C4-2B (cell line): ENCODE measurements around the gene SLC28A1.

Experiments used
- H3K27ac ChIP-seq: fragments of 450-650 bp; 2 replicates; pipeline ENCODE4 v1.5.1; 2017
- CTCF ChIP-seq: fragments of 450-650 bp; conservative IDR thresholded peaks from 2 replicates; pipeline ENCODE4 v1.5.1; 2017; ENCODE audit warnings: mild to moderate bottlenecking
- ZFX ChIP-seq: fragments of 450-650 bp; IDR thresholded peaks from 2 replicates; pipeline ENCODE4 v1.6.1; 2017

SLC28A1 gene

GRCh38 chr15:84904419-84904818 is 20.0 kb downstream of the SLC28A1 start:
- TF ChIP-seq ZFX (no peak), CTCF (no peak)

GRCh38 chr15:84905016-84905916 is 20.8 kb downstream of the SLC28A1 start:
- H3K27ac ChIP-seq = no peak overlapping the region
- no peak for TF ChIP-seq CTCF
- no peak for TF ChIP-seq ZFX

More at GRCh38 chr15:84904419-84904818, 20.0 kb downstream of the SLC28A1 start:
- H3K27ac ChIP-seq = no peak overlapping the region

- TF ChIP-seq CTCF = no peak
- no peak for TF ChIP-seq ZFX
These were observed 23.3 kb downstream of the SLC28A1 start for GRCh38 chr15:84907731-84908130.

GRCh38 chr15:84908564-84908963 is 24.1 kb downstream of the SLC28A1 start:
- H3K27ac ChIP-seq = no peak overlapping the region
- no peak for TF ChIP-seq CTCF
- no peak for TF ChIP-seq ZFX

More at GRCh38 chr15:84907731-84908130, 23.3 kb downstream of the SLC28A1 start:
- H3K27ac ChIP-seq = no peak overlapping the region

- no peak overlapping the region for H3K27ac ChIP-seq
- TF ChIP-seq ZFX (no peak), CTCF (no peak)
These were observed 24.6 kb downstream of the SLC28A1 start for GRCh38 chr15:84909029-84909428.

GRCh38 chr15:84909782-84910181 is 25.3 kb downstream of the SLC28A1 start:
- no peak for TF ChIP-seq ZFX
- no peak for TF ChIP-seq CTCF
- H3K27ac ChIP-seq = no peak overlapping the region

GRCh38 chr15:84910928-84911623 is 26.6 kb downstream of the SLC28A1 start:
- H3K27ac ChIP-seq = no peak overlapping the region
- TF ChIP-seq ZFX (no peak), CTCF (no peak)
